ENCODE results near the gene BTBD9.

- TF ChIP-seq CTCF (IDR thresholded peaks at IDR 0.05; ENCODE audit: low read depth, low read length, poor library complexity, severe bottlenecking) (no peak), EZH2phosphoT487 (IDR thresholded peaks at IDR 0.05; ENCODE audit: borderline replicate concordance, low read length) (no peak)
Observed at GRCh38 chr6:38481851-38482250, 157.9 kb downstream of the BTBD9 start.

Data from DOHH2 (cell line).